ENCODE data around the gene SPAG7.

DNA sequence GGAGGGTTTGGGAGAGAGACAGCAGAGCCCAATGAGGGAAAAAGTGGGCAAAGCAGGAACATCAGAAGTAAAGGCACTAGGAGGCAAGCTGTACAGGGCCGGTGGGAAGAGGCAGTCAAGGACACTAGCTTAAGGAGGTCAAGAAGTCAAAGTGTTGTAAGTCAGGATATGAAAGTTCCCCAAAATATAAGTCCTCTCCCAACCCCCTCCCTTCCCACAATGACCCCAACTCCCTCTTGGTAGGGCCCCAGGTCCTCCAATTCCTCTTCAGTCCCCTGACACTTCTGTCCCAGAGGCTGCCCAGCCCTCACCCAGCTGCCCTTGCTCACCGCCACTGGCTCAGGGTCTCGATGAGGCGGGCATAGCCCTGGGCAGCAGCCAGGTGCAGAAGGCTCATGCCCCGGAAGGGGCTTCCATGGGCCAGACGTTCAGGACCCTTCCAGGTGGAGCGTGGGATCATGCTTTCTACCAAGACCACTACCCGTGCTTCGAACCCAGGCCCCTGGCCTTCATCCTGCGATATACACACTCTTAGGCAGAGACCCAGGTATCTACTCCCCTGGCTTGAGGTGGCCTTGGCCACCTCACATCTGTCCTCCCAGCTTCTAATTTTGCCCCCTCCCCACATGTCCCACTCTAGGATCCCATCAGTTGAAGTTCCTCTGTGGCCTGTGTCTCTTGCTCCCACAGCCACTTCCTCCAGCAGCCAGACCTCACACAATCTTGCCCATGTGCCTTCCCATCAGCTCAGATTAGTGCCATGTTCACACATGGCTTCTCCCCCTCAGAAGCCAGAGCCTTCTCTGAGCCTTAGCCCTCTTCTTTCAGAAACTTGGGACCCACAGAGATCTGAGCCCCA lies 5.9 kb upstream of the SPAG7 start:
- TF ChIP-seq, protein P1, sequence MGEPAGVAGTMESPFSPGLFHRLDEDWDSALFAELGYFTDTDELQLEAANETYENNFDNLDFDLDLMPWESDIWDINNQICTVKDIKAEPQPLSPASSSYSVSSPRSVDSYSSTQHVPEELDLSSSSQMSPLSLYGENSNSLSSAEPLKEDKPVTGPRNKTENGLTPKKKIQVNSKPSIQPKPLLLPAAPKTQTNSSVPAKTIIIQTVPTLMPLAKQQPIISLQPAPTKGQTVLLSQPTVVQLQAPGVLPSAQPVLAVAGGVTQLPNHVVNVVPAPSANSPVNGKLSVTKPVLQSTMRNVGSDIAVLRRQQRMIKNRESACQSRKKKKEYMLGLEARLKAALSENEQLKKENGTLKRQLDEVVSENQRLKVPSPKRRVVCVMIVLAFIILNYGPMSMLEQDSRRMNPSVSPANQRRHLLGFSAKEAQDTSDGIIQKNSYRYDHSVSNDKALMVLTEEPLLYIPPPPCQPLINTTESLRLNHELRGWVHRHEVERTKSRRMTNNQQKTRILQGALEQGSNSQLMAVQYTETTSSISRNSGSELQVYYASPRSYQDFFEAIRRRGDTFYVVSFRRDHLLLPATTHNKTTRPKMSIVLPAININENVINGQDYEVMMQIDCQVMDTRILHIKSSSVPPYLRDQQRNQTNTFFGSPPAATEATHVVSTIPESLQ (CRISPR knock-in tag; IDR thresholded peaks at IDR 0.05), result no peak
- TF ChIP-seq, protein P2, sequence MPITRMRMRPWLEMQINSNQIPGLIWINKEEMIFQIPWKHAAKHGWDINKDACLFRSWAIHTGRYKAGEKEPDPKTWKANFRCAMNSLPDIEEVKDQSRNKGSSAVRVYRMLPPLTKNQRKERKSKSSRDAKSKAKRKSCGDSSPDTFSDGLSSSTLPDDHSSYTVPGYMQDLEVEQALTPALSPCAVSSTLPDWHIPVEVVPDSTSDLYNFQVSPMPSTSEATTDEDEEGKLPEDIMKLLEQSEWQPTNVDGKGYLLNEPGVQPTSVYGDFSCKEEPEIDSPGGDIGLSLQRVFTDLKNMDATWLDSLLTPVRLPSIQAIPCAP (CRISPR knock-in tag; IDR thresholded peaks at IDR 0.05), result no peak
- TF ChIP-seq, protein P3, sequence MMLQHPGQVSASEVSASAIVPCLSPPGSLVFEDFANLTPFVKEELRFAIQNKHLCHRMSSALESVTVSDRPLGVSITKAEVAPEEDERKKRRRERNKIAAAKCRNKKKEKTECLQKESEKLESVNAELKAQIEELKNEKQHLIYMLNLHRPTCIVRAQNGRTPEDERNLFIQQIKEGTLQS (CRISPR knock-in tag; conservative IDR thresholded peaks at IDR 0.05), result no peak
- TF ChIP-seq, protein P4, sequence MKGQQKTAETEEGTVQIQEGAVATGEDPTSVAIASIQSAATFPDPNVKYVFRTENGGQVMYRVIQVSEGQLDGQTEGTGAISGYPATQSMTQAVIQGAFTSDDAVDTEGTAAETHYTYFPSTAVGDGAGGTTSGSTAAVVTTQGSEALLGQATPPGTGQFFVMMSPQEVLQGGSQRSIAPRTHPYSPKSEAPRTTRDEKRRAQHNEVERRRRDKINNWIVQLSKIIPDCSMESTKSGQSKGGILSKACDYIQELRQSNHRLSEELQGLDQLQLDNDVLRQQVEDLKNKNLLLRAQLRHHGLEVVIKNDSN (CRISPR knock-in tag; IDR thresholded peaks at IDR 0.05), result no peak
- TF ChIP-seq, protein P5, sequence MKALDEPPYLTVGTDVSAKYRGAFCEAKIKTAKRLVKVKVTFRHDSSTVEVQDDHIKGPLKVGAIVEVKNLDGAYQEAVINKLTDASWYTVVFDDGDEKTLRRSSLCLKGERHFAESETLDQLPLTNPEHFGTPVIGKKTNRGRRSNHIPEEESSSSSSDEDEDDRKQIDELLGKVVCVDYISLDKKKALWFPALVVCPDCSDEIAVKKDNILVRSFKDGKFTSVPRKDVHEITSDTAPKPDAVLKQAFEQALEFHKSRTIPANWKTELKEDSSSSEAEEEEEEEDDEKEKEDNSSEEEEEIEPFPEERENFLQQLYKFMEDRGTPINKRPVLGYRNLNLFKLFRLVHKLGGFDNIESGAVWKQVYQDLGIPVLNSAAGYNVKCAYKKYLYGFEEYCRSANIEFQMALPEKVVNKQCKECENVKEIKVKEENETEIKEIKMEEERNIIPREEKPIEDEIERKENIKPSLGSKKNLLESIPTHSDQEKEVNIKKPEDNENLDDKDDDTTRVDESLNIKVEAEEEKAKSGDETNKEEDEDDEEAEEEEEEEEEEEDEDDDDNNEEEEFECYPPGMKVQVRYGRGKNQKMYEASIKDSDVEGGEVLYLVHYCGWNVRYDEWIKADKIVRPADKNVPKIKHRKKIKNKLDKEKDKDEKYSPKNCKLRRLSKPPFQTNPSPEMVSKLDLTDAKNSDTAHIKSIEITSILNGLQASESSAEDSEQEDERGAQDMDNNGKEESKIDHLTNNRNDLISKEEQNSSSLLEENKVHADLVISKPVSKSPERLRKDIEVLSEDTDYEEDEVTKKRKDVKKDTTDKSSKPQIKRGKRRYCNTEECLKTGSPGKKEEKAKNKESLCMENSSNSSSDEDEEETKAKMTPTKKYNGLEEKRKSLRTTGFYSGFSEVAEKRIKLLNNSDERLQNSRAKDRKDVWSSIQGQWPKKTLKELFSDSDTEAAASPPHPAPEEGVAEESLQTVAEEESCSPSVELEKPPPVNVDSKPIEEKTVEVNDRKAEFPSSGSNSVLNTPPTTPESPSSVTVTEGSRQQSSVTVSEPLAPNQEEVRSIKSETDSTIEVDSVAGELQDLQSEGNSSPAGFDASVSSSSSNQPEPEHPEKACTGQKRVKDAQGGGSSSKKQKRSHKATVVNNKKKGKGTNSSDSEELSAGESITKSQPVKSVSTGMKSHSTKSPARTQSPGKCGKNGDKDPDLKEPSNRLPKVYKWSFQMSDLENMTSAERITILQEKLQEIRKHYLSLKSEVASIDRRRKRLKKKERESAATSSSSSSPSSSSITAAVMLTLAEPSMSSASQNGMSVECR (CRISPR knock-in tag; IDR thresholded peaks at IDR 0.05; ENCODE audit: borderline replicate concordance), result no peak
- TF ChIP-seq ZNF219 (CRISPR knock-in tag; IDR thresholded peaks at IDR 0.05; ENCODE audit: borderline replicate concordance), result no peak
- TF ChIP-seq, protein P6, sequence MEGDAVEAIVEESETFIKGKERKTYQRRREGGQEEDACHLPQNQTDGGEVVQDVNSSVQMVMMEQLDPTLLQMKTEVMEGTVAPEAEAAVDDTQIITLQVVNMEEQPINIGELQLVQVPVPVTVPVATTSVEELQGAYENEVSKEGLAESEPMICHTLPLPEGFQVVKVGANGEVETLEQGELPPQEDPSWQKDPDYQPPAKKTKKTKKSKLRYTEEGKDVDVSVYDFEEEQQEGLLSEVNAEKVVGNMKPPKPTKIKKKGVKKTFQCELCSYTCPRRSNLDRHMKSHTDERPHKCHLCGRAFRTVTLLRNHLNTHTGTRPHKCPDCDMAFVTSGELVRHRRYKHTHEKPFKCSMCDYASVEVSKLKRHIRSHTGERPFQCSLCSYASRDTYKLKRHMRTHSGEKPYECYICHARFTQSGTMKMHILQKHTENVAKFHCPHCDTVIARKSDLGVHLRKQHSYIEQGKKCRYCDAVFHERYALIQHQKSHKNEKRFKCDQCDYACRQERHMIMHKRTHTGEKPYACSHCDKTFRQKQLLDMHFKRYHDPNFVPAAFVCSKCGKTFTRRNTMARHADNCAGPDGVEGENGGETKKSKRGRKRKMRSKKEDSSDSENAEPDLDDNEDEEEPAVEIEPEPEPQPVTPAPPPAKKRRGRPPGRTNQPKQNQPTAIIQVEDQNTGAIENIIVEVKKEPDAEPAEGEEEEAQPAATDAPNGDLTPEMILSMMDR (IDR thresholded peaks at IDR 0.05), result no peak
- TF ChIP-seq, protein P7, sequence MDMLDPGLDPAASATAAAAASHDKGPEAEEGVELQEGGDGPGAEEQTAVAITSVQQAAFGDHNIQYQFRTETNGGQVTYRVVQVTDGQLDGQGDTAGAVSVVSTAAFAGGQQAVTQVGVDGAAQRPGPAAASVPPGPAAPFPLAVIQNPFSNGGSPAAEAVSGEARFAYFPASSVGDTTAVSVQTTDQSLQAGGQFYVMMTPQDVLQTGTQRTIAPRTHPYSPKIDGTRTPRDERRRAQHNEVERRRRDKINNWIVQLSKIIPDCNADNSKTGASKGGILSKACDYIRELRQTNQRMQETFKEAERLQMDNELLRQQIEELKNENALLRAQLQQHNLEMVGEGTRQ (CRISPR knock-in tag; IDR thresholded peaks at IDR 0.05), result no peak
